Liver (tissue), 9 donors: ENCODE measurements around the gene TFAP2D. TPM values are rescaled to one million over a fixed set of nuclear protein-coding genes. Genes with fewer than 3 reads are reported as not detected.

Experiments used
- DNase-seq: peaks from one replicate; pipeline ENCODE4 v3.0.0-alpha.2; 2017; ENCODE audit warnings: low spot score
- H3K27ac ChIP-seq, 2 donors: one replicate each; pipeline ENCODE4 v1.7.0; 2013; ENCODE audit warnings: inconsistent platforms in 2 of 2, low read length in 2 of 2, control low read depth in 1 of 2, low read depth in 1 of 2, mild to moderate bottlenecking in 1 of 2
- H3K27me3 ChIP-seq, 4 donors: one replicate each; pipeline versions ENCODE4 v1.6.1 to v1.7.0; 2013; ENCODE audit warnings: low read length in 3 of 4, inconsistent platforms in 1 of 4, mild to moderate bottlenecking in 1 of 4, moderate library complexity in 1 of 4; ENCODE audit not compliant: control insufficient read depth in 4 of 4, insufficient read depth in 4 of 4
- H3K36me3 ChIP-seq, 4 donors: one replicate each; pipeline versions ENCODE4 v1.6.1 to v1.7.0; 2013; ENCODE audit warnings: low read length in 3 of 4, mild to moderate bottlenecking in 3 of 4, low read depth in 1 of 4, moderate library complexity in 1 of 4; ENCODE audit not compliant: control insufficient read depth in 4 of 4, insufficient read depth in 3 of 4
- H3K4me1 ChIP-seq, 4 donors: one replicate each; pipeline versions ENCODE4 v1.6.1 to v1.7.0; 2013; ENCODE audit warnings: low read length in 3 of 4, mild to moderate bottlenecking in 3 of 4, moderate library complexity in 1 of 4; ENCODE audit not compliant: control insufficient read depth in 4 of 4, insufficient read depth in 4 of 4
- H3K4me3 ChIP-seq, 3 donors: one replicate each; pipeline versions ENCODE4 v1.6.1 to v1.7.0; 2013; ENCODE audit warnings: low read length in 3 of 3, control low read depth in 1 of 3, low read depth in 1 of 3, mild to moderate bottlenecking in 1 of 3
- H3K9ac ChIP-seq, 2 donors: one replicate each; pipeline ENCODE4 v1.7.0; 2013; ENCODE audit warnings: low read length in 2 of 2, mild to moderate bottlenecking in 2 of 2, moderate library complexity in 2 of 2, control low read depth in 1 of 2, low read depth in 1 of 2
- H3K9me3 ChIP-seq, 4 donors: one replicate each; pipeline versions ENCODE4 v1.6.1 to v1.7.0; 2013; ENCODE audit warnings: low read length in 3 of 4; ENCODE audit not compliant: control insufficient read depth in 4 of 4
- ATF3 ChIP-seq: IDR thresholded peaks from 2 replicates; pipeline ENCODE4 v1.6.1; 2016; ENCODE audit warnings: antibody characterized with exemption
- CTCF ChIP-seq: fragments of 150-350 bp; IDR thresholded peaks from 2 replicates; pipeline ENCODE4 v1.5.1; 2017; ENCODE audit warnings: improper control_type of control experiment, low read depth, low read length; ENCODE audit not compliant: missing input control
- EGR1 ChIP-seq, 2 donors: IDR thresholded peaks; 2 replicates each; pipeline ENCODE4 v1.6.1; 2016 to 2018; ENCODE audit warnings: antibody characterized with exemption in 2 of 2, low read depth in 2 of 2
- FOXA1 ChIP-seq: IDR thresholded peaks from 2 replicates; pipeline ENCODE4 v1.6.1; 2016; ENCODE audit warnings: antibody characterized with exemption
- HNF4G ChIP-seq: IDR thresholded peaks from 2 replicates; pipeline ENCODE4 v1.6.1; 2016; ENCODE audit warnings: antibody characterized with exemption
- NR2F2 ChIP-seq: IDR thresholded peaks from 2 replicates; pipeline ENCODE4 v1.6.1; 2016; ENCODE audit warnings: antibody characterized with exemption
- REST ChIP-seq: IDR thresholded peaks from 2 replicates; pipeline ENCODE4 v1.6.1; 2016; ENCODE audit warnings: antibody characterized with exemption, mild to moderate bottlenecking
- RXRA ChIP-seq, 2 donors: IDR thresholded peaks; 2 replicates each; pipeline ENCODE4 v1.6.1; 2017 to 2018; ENCODE audit warnings: antibody characterized with exemption in 2 of 2, mild to moderate bottlenecking in 1 of 2
- SP1 ChIP-seq: IDR thresholded peaks from 2 replicates; pipeline ENCODE4 v1.6.1; 2018; ENCODE audit warnings: antibody characterized with exemption, mild to moderate bottlenecking
- TAF1 ChIP-seq: conservative IDR thresholded peaks from 2 replicates; pipeline ENCODE4 v1.6.1; 2016; ENCODE audit warnings: antibody characterized with exemption, mild to moderate bottlenecking
- YY1 ChIP-seq: IDR thresholded peaks from 2 replicates; pipeline ENCODE4 v1.6.1; 2016; ENCODE audit warnings: antibody characterized with exemption, mild to moderate bottlenecking
- ZBTB33 ChIP-seq: IDR thresholded peaks from 2 replicates; pipeline ENCODE4 v1.6.1; 2016; ENCODE audit warnings: antibody characterized with exemption
- WGBS: extraction: QIAGEN DNeasy Blood & Tissue Kit; methylation state at CpG from one replicate; pipeline ENCODE4 v1.1.7; 2013; 5-methylcytosine and 5-hydroxymethylcytosine counted together
- polyA plus RNA-seq, 2 donors: library from polyadenylated mRNA; stranded (reverse) in 1 of 2; unstranded in 1 of 2; fragments of 200-250 nt in 1 of 2; fragments of >200 nt in 1 of 2; fragmentation: Nextera tagmentation in 1 of 2; extraction: Ambion mirVana in 1 of 2; gene quantifications; one replicate each; pipeline versions ENCODE4 v1.2.1 to v1.2.3, GENCODE V29; 2013 to 2015
- total RNA-seq, 2 donors: library from RNA; depleted of rRNA; stranded (reverse); fragments of >200 nt; gene quantifications; one replicate each; pipeline ENCODE4 v1.2.3, GENCODE V29; 2014
- donor health status: healthy.
- donor health status: healthy.
- donor health status: healthy.
- donor health status: healthy.
- donor health status: healthy.

TFAP2D gene
- total and polyA plus RNA-seq, 4 donors, result not detected

- WGBS, result 11% methylated on average over 5 of the region's 5 CpGs
- Histone ChIP-seq H3K36me3 (no peaks in the 10 kb centered on the region), H3K9ac (no peak overlapping the region), H3K9me3 (peaks cover 0 to 1% (median 0%) of the 10 kb centered on the region in 4 donors), H3K27ac (no peak overlapping the region), H3K4me3 (no peak overlapping the region), H3K27me3 (peaks cover 0 to 32% (median 12%) of the 10 kb centered on the region in 4 donors), H3K4me1 (peaks cover 9 to 17% (median 15%) of the 10 kb centered on the region in 4 donors)
- TF ChIP-seq SP1, result no peak
- no peak for TF ChIP-seq RXRA (IDR thresholded peaks at IDR 0.05)
- no peak for TF ChIP-seq ATF3
- no peak for TF ChIP-seq YY1
- no peak for TF ChIP-seq NR2F2
- TF ChIP-seq ZBTB33, result no peak
- no peak for TF ChIP-seq HNF4G
- TF ChIP-seq EGR1 (IDR thresholded peaks at IDR 0.05; ENCODE audit: low read depth in 2 of 2), result no peak
- no peak for TF ChIP-seq TAF1
- no peak for TF ChIP-seq CTCF
- DNase-seq, result no peak
These were observed 107.5 kb downstream of the TFAP2D start for GRCh38 chr6:50820869-50821264.

- H3K9ac ChIP-seq, result no peak overlapping the region
- peaks cover 0 to 1% (median 0%) of the 10 kb centered on the region in 4 donors for H3K9me3 ChIP-seq
- no peak for TF ChIP-seq YY1
- TF ChIP-seq NR2F2, result no peak
- TF ChIP-seq ZBTB33, result no peak
- no peak for TF ChIP-seq REST
- no peak for TF ChIP-seq FOXA1
- TF ChIP-seq RXRA (IDR thresholded peaks at IDR 0.05), result no peak
- no peak for TF ChIP-seq EGR1 (IDR thresholded peaks at IDR 0.05; ENCODE audit: low read depth in 2 of 2)
- TF ChIP-seq TAF1, result no peak
- no peak for TF ChIP-seq HNF4G
- TF ChIP-seq ATF3, result no peak
- H3K36me3 ChIP-seq, result no peaks in the 10 kb centered on the region
- 10% methylated on average over 20 of the region's 20 CpGs for WGBS
- H3K27ac ChIP-seq, result no peak overlapping the region
- no peak for DNase-seq
- H3K4me1 ChIP-seq, result peaks cover 9 to 17% (median 16%) of the 10 kb centered on the region in 4 donors
- H3K4me3 ChIP-seq, result no peak overlapping the region
- H3K27me3 ChIP-seq, result peaks cover 0 to 37% (median 15%) of the 10 kb centered on the region in 4 donors
These were observed 108.2 kb downstream of the TFAP2D start for GRCh38 chr6:50821441-50822077.
